ENCODE data around the gene GMDS.

GMDS gene

GRCh38 chr6:2016040-2016439 is 229.4 kb downstream of the GMDS start:
- no peaks in the 10 kb centered on the region for H3K9me3 ChIP-seq (replicated peaks; ENCODE audit: insufficient read depth, low read length)
- no peak overlapping the region for H2AFZ ChIP-seq (ENCODE audit: low read length)
- DNase-seq: no peak
- no peaks in the 10 kb centered on the region for H3K36me3 ChIP-seq (replicated peaks; ENCODE audit: insufficient read depth, low read length)
- no peak for TF ChIP-seq CTCF (IDR thresholded peaks at IDR 0.05; ENCODE audit: low read length)
- no peak for TF ChIP-seq EZH2phosphoT487 (IDR thresholded peaks at IDR 0.05; ENCODE audit: low read length)
- no peak for TF ChIP-seq EZH2 (optimal IDR thresholded peaks at IDR 0.05; ENCODE audit: low read depth, low read length)
- H3K4me1 ChIP-seq (ENCODE audit: low read length): no peaks in the 10 kb centered on the region
- H3K27me3 ChIP-seq (replicated peaks; ENCODE audit: insufficient read depth, low read length): no peaks in the 10 kb centered on the region
- no peak overlapping the region for H3K9ac ChIP-seq (ENCODE audit: low read length)
- no peaks in the 10 kb centered on the region for H3K79me2 ChIP-seq (ENCODE audit: low read length)
- H3K4me3 ChIP-seq (ENCODE audit: low read length): no peak overlapping the region
- H3K27ac ChIP-seq (ENCODE audit: low read length): no peak overlapping the region
- no peaks in the 10 kb centered on the region for H3K9me2 ChIP-seq (replicated peaks; ENCODE audit: insufficient read depth, low read length)
- no peaks in the 10 kb centered on the region for H3F3A ChIP-seq (ENCODE audit: insufficient read depth, low read length)
- no peak overlapping the region for H3K4me2 ChIP-seq (ENCODE audit: low read depth, low read length)
- H4K20me1 ChIP-seq (ENCODE audit: insufficient read depth, low read length): no peaks in the 10 kb centered on the region

- H3K27me3 ChIP-seq (replicated peaks; ENCODE audit: insufficient read depth, low read length): no peaks in the 10 kb centered on the region
- H3K4me3 ChIP-seq (ENCODE audit: low read length): no peak overlapping the region
- H3F3A ChIP-seq (ENCODE audit: insufficient read depth, low read length): no peaks in the 10 kb centered on the region
- H3K4me2 ChIP-seq (ENCODE audit: low read depth, low read length): no peak overlapping the region
- H4K20me1 ChIP-seq (ENCODE audit: insufficient read depth, low read length): no peaks in the 10 kb centered on the region
- no peaks in the 10 kb centered on the region for H3K9me2 ChIP-seq (replicated peaks; ENCODE audit: insufficient read depth, low read length)
- H3K4me1 ChIP-seq (ENCODE audit: low read length): no peaks in the 10 kb centered on the region
- H3K9ac ChIP-seq (ENCODE audit: low read length): no peak overlapping the region
- H3K9me3 ChIP-seq (replicated peaks; ENCODE audit: insufficient read depth, low read length): no peaks in the 10 kb centered on the region
- no peak overlapping the region for H2AFZ ChIP-seq (ENCODE audit: low read length)
- no peak for DNase-seq
- H3K36me3 ChIP-seq (replicated peaks; ENCODE audit: insufficient read depth, low read length): no peaks in the 10 kb centered on the region
- TF ChIP-seq CTCF (IDR thresholded peaks at IDR 0.05; ENCODE audit: low read length): no peak
- no peak for TF ChIP-seq EZH2phosphoT487 (IDR thresholded peaks at IDR 0.05; ENCODE audit: low read length)
- TF ChIP-seq EZH2 (optimal IDR thresholded peaks at IDR 0.05; ENCODE audit: low read depth, low read length): no peak
- no peak overlapping the region for H3K27ac ChIP-seq (ENCODE audit: low read length)
- H3K79me2 ChIP-seq (ENCODE audit: low read length): no peaks in the 10 kb centered on the region
These were observed 236.9 kb downstream of the GMDS start for GRCh38 chr6:2008383-2008976.

- Histone ChIP-seq H3F3A (ENCODE audit: insufficient read depth, low read length) (no peaks in the 10 kb centered on the region), H3K4me3 (ENCODE audit: low read length) (no peak overlapping the region), H3K4me1 (ENCODE audit: low read length) (no peaks in the 10 kb centered on the region), H3K9ac (ENCODE audit: low read length) (no peak overlapping the region), H4K20me1 (ENCODE audit: insufficient read depth, low read length) (no peaks in the 10 kb centered on the region), H3K9me3 (replicated peaks; ENCODE audit: insufficient read depth, low read length) (no peaks in the 10 kb centered on the region), H3K36me3 (replicated peaks; ENCODE audit: insufficient read depth, low read length) (no peaks in the 10 kb centered on the region), H3K79me2 (ENCODE audit: low read length) (no peaks in the 10 kb centered on the region), H3K27ac (ENCODE audit: low read length) (no peak overlapping the region), H3K4me2 (ENCODE audit: low read depth, low read length) (no peak overlapping the region), H3K9me2 (replicated peaks; ENCODE audit: insufficient read depth, low read length) (no peaks in the 10 kb centered on the region), H2AFZ (ENCODE audit: low read length) (no peak overlapping the region), H3K27me3 (replicated peaks; ENCODE audit: insufficient read depth, low read length) (no peaks in the 10 kb centered on the region)
- TF ChIP-seq EZH2phosphoT487 (IDR thresholded peaks at IDR 0.05; ENCODE audit: low read length): no peak
- TF ChIP-seq EZH2 (optimal IDR thresholded peaks at IDR 0.05; ENCODE audit: low read depth, low read length): no peak
- TF ChIP-seq CTCF (IDR thresholded peaks at IDR 0.05; ENCODE audit: low read length): no peak
- DNase-seq: no peak
These were observed 238.2 kb downstream of the GMDS start for GRCh38 chr6:2007165-2007564.
